Measurements from ENCODE around the gene PLXND1.
"Not testable (repeated sequence)": the region's sequence is repeated elsewhere in the genome, so short reads cannot be mapped to it uniquely, and the experiment has no call there.

Gene PLXND1

DNA sequence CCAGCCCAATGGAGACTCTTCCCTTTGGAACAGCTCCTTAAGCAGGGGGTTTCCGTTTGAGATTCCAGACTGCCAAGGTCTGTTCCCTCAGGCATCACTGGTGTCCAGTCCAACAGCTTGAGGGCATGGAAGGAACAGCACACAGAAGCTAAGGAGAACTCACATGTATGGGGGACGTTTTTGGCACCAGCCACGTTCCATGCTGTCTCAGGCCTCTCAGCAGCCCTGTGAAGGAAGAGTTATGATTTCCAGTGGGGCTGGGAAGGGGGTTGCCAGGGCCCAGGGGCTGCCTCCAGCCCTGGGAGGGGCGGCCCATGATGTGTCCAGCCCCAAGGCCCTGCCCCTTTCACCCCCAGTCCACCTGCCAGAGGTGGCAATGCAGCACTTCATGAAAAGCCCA is 85.5 kb downstream of the PLXND1 start:
- no peak for DNase-seq

DNA sequence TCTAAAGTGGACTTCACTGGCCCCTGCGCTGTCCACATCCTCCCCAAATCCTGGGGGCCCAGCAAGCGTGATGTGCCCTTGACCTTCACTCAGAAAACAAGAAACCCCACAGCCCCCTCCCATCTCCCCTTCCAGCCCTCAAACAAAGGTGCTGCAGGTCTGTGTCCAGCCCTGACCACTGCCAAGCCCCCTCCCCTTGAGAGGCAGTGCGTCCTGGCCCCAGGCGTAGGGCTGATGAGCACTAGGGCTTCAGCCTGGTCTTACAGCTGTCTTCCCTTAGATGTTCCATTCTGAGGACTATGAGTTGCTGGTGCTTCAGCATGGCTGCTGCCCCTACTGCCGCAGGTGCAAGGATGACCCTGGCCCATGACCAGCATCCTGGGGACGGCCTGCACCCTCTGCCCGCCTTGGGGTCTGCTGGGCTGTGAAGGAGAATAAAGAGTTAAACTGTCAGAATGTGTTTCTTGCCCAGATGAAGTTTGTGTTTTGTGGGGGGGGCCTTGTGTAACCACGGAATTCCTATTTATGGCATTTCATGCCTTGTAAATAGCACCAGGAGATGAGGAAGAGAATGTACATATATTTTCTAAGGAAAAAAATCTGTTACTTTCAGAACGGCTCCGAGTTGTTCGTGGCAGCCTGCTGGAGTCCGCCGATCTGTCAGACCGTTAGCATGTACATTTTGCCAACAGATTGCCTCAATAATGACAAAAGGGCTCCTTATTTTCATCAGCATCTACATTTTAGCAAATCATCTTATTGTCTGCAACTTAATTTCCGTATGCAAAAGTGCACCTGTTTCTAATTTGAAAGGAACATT is 86.4 kb downstream of the PLXND1 start:
- no peak for DNase-seq

- DNase-seq: no peak
These were observed 87.0 kb downstream of the PLXND1 start for GRCh38 chr3:129519449-129519848.

GRCh38 chr3:129518581-129518980 is 87.9 kb downstream of the PLXND1 start:
- no peak for DNase-seq

- DNase-seq: no peak
These were observed 88.4 kb downstream of the PLXND1 start for GRCh38 chr3:129518038-129518561.

- no peak for DNase-seq
These were observed 89.0 kb downstream of the PLXND1 start for GRCh38 chr3:129517516-129517915.

DNA sequence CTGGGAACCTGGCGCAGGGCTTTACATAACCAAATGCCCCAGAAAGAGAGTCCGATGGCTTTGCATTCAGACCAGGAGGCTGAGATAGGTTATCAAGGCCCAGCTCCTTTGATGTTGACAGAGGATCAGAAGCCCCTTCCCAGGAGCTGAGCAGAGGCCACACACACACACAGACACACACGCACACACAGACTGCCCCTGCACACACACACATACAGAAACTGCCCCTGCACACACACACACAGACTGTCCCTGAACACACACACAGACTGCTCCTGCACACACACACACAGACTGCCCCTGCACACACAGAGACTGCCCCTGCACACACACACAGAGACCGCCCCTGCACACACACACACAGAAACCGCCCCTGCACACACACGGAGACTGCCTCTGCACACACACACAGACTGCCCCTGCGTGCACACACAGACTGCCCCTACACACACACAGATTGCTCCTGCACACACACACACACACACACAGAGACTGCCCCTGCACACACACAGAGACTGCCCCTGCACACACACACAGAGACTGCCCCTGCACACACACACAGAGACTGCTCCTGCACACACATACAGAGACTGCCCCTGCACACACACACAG is 90.5 kb downstream of the PLXND1 start:
- not testable (repeated sequence) for DNase-seq

GRCh38 chr3:129515108-129515820 is 91.2 kb downstream of the PLXND1 start:
- not testable (repeated sequence) for DNase-seq

DNA sequence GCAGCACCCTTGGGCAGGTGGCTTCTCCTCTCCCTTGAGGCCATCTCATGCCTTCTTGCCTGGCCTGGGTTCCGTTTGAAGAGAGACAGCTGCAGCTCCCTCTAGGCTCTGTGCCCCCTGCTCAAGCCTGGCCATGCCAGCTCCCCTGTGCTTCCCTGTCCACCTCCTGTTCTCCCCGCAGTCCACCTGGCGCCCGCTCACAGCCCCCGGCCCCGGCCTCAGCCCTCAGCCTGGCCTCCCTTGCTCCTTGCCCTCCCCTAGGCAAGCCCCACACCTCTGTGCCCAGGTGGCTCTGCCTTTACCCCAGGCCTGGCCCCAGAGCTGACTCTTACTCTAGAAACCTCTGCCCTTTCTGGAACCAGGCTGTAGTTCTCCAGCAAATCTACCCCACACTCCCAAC is 91.9 kb downstream of the PLXND1 start:
- DNase-seq: no peak

- DNase-seq: no peak
These were observed 92.4 kb downstream of the PLXND1 start for GRCh38 chr3:129514110-129514509.

- DNase-seq: no peak
These were observed 92.8 kb downstream of the PLXND1 start for GRCh38 chr3:129513705-129514104.

DNA sequence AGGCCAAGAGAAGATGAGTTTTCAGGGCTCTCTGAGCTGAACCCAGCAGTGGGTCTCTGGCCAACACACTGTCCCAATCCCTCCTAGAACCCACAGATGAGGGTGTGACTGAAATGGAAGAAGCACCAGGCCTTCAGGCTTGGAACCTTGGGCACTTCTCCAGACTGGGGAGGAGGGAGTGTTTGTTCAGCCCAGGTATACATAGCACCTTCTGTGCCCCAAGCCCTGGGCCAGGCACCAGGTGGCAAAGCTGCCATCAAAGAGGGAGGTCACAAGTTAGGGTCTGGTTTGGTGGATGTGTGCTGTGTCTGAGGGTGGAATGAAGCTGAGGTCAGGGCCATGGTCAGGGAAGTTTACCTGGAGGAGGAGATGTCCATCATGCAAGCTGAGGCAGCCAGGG is 93.9 kb downstream of the PLXND1 start:
- DNase-seq: no peak

- DNase-seq: no peak
These were observed 99.2 kb downstream of the PLXND1 start for GRCh38 chr3:129507181-129507831.

DNA sequence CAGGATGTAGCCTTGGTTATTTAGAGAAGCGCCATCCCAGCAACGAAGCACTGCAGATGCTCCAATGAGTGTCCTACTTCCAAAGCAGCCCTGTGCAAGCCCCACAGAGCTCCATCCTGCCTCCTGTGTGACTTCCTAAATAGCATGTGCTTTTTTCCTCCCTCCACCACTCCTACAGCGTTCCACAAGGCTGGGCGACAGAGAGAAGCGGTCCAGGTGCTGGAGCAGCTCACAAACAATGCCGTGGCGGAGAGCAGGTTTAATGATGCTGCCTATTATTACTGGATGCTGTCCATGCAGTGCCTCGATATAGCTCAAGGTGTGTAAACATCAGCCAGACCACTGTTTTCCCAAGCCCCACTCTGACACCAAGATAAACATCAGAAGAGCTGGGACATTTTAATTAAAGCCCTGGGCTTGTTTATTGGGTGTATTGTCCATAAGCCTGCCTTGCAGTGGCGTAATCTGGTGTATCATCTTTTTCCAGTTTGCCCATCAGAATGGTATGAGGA is 100.2 kb downstream of the PLXND1 start:
- DNase-seq: peak; percentile 8

- DNase-seq: no peak
These were observed 101.1 kb downstream of the PLXND1 start for GRCh38 chr3:129505341-129505740.

Measured in kidney glomerular epithelial cell (primary cell).